ENCODE measurements around the gene SKAP1. TPM values are rescaled to one million over a fixed set of nuclear protein-coding genes. Genes with fewer than 3 reads are reported as not detected.

Gene SKAP1
- total RNA-seq, 6 donors from 2014 or later, result 1.9 to 5.3 (median 3.9) TPM

- DNase-seq (no peak), ATAC-seq (ENCODE audit: low FRiP score in 2 of 2) (no peak)
- Histone ChIP-seq H3K9me3 (no peaks in the 10 kb centered on the region), H3K27ac (no peak overlapping the region), H3K27me3 (no peaks in the 10 kb centered on the region), H3K4me1 (no peaks in the 10 kb centered on the region), H3K36me3 (no peaks in the 10 kb centered on the region), H3K4me3 (no peak overlapping the region)
- no peak for TF ChIP-seq CTCF (IDR thresholded peaks at IDR 0.05)
- no peak for TF ChIP-seq POLR2A (IDR thresholded peaks at IDR 0.05)
- no peak for TF ChIP-seq EP300 (IDR thresholded peaks at IDR 0.05)
- 61 to 63% methylated on average over 3 of the region's 3 CpGs for WGBS, 2 donors
Observed at GRCh38 chr17:48330421-48330820, 99.6 kb downstream of the SKAP1 start.

GRCh38 chr17:48328457-48328856 is 101.6 kb downstream of the SKAP1 start:
- WGBS, 2 donors, result 74 to 91% methylated on average over 1 of the region's 1 CpG
- no peak for ATAC-seq (ENCODE audit: low FRiP score in 2 of 2)
- no peaks in the 10 kb centered on the region for H3K9me3 ChIP-seq

GRCh38 chr17:48326310-48326709 is 103.7 kb downstream of the SKAP1 start:
- DNase-seq, result no peak
- WGBS, 2 donors, result 53 to 55% methylated on average over 2 of the region's 2 CpGs
- no peaks in the 10 kb centered on the region for H3K27me3 ChIP-seq

More at GRCh38 chr17:48328457-48328856, 101.6 kb downstream of the SKAP1 start:
- TF ChIP-seq EP300 (IDR thresholded peaks at IDR 0.05) (no peak), POLR2A (IDR thresholded peaks at IDR 0.05) (no peak), CTCF (IDR thresholded peaks at IDR 0.05) (no peak), POLR2AphosphoS5 (IDR thresholded peaks at IDR 0.05) (no peak)
- Histone ChIP-seq H3K4me3 (no peak overlapping the region), H3K4me1 (no peaks in the 10 kb centered on the region), H3K27ac (no peak overlapping the region), H3K36me3 (no peaks in the 10 kb centered on the region), H3K27me3 (no peaks in the 10 kb centered on the region)
- no peak for DNase-seq

GRCh38 chr17:48322060-48322459 is 108.0 kb downstream of the SKAP1 start:
- TF ChIP-seq POLR2A (IDR thresholded peaks at IDR 0.05), result no peak
- no peak for TF ChIP-seq CTCF (IDR thresholded peaks at IDR 0.05)
- Histone ChIP-seq H3K36me3 (no peaks in the 10 kb centered on the region), H3K4me1 (no peaks in the 10 kb centered on the region), H3K9me3 (no peaks in the 10 kb centered on the region), H3K4me3 (no peak overlapping the region), H3K27me3 (no peaks in the 10 kb centered on the region), H3K27ac (no peak overlapping the region)
- ATAC-seq (ENCODE audit: low FRiP score in 2 of 2) (no peak), DNase-seq (no peak)

More at GRCh38 chr17:48326310-48326709, 103.7 kb downstream of the SKAP1 start:
- Histone ChIP-seq H3K9me3 (no peaks in the 10 kb centered on the region), H3K4me1 (no peaks in the 10 kb centered on the region), H3K36me3 (no peaks in the 10 kb centered on the region), H3K4me3 (no peak overlapping the region), H3K27ac (no peak overlapping the region)
- TF ChIP-seq CTCF (IDR thresholded peaks at IDR 0.05) (no peak), POLR2AphosphoS5 (IDR thresholded peaks at IDR 0.05) (no peak), EP300 (IDR thresholded peaks at IDR 0.05) (no peak), POLR2A (IDR thresholded peaks at IDR 0.05) (no peak)
- no peak for ATAC-seq (ENCODE audit: low FRiP score in 2 of 2)

GRCh38 chr17:48317732-48318131 is 112.3 kb downstream of the SKAP1 start:
- H3K27ac ChIP-seq, result no peak overlapping the region
- H3K27me3 ChIP-seq, result no peaks in the 10 kb centered on the region
- TF ChIP-seq POLR2AphosphoS5 (IDR thresholded peaks at IDR 0.05) (no peak), EP300 (IDR thresholded peaks at IDR 0.05) (no peak), CTCF (IDR thresholded peaks at IDR 0.05) (no peak), POLR2A (IDR thresholded peaks at IDR 0.05) (no peak)
- H3K4me1 ChIP-seq, result no peaks in the 10 kb centered on the region
- no peaks in the 10 kb centered on the region for H3K9me3 ChIP-seq
- DNase-seq (no peak), ATAC-seq (ENCODE audit: low FRiP score in 2 of 2) (no peak)
- H3K4me3 ChIP-seq, result no peak overlapping the region
- WGBS, 2 donors, result 95 to 98% methylated on average over 1 of the region's 1 CpG
- H3K36me3 ChIP-seq, result no peaks in the 10 kb centered on the region

Measured in upper lobe of left lung (tissue), 6 donors.